Fibroblast of upper back skin (primary cell): ENCODE results near the gene S100A2.
"Not testable (repeated sequence)": the region's sequence is repeated elsewhere in the genome, so short reads cannot be mapped to it uniquely, and the experiment has no call there.

Experiments used
- DNase-seq: peaks from one replicate; pipeline ENCODE4 v3.0.0-alpha.2; 2013

S100A2 gene

GRCh38 chr1:153527023-153527682, 38.5 kb downstream of the S100A2 start:
- peak; percentile 35 for DNase-seq

GRCh38 chr1:153526132-153526543, 39.5 kb downstream of the S100A2 start:
- no peak for DNase-seq

DNA sequence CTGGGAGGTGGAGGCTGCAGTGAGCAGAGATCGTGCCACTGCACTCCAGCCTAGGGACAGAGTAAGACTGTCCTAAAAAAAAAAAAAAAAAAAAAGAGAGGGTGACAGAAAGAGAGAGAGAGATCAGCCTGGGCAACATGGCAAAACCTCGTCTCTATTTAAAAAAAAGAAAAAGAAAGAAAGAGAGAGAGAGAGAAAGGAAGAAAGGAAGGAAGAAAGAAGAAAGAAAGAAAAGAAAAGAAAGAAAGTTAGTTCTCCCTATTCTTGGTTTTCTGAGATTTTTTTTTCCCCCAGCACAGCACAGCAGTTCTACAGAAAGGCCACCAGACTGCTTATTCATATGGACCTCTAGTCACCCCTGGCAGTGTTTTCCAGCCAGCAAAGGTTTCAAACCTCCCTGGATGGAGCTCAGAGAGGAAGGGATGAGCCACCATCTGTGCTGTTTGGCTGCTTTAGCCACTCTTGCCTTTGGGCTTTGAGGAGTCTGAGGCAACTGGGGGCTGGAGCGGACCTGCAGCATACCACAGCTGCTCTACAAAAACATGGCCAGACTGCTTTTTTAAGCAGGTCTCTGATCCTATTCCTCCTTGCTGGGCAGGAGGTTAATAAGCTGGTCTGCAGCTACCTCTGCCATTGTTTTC, 40.4 kb downstream of the S100A2 start:
- DNase-seq = peak; percentile 45

DNA sequence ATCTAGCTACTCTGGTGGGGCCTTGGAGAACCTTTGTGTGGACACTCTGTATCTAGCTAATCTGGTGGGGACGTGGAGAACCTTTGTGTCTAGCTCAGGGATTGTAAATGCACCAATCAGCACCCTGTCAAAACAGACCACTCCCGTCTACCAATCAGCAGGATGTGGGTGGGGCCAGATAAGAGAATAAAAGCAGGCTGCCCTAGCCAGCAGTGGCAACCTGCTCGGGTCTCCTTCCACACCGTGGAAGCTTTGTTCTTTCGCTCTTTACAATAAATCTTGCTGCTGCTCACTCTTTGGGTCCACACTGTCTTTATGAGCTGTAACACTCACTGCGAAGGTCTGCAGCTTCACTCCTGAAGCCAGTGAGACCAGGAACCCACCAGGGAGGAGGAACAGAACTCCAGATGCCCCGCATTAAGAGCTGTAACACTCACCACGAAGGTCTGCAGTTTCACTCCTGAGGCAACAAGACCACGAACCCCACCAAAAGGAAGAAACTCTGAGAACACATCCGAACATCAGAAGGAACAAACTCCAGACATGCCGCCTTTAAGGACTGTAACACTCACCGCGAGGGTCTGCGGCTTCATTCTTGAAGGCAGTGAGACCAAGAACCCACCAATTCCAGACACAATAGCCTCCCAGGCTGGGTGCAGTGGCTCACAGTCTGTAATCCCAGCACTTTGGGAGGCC, 43.1 kb downstream of the S100A2 start:
- DNase-seq = not testable (repeated sequence)

- DNase-seq = not testable (repeated sequence)
Observed at GRCh38 chr1:153521808-153522207, 43.8 kb downstream of the S100A2 start.

DNA sequence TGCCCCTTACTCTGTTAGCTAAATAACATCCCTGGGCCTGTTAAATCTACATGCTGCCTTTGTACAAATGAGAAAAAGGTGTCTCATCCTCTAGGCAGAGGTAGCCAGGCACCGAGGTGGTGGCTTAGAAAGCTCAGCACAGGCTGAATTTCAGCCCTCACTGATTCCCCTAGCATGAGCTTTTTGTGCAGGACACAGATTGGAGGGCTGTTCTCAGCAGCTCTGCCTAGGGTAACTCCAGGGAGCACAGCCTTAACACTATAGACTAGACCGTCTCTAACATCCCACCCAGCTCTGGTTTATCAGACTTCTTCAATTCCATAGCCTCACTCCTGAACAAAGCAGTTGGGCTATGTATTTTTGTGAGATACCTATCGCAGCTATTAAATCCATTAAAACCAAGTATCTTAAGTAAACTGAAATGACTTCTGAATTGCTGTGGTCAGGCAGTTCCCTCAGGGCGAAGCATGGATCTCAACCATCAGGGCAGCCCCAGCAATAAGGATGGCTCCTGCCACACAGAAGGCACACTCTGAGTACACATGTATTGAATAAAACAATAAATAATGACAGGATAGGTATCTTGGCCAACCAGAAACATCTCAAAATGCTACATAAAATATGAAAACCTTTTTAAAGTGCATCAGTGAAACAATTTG, 44.7 kb downstream of the S100A2 start:
- no peak for DNase-seq

DNA sequence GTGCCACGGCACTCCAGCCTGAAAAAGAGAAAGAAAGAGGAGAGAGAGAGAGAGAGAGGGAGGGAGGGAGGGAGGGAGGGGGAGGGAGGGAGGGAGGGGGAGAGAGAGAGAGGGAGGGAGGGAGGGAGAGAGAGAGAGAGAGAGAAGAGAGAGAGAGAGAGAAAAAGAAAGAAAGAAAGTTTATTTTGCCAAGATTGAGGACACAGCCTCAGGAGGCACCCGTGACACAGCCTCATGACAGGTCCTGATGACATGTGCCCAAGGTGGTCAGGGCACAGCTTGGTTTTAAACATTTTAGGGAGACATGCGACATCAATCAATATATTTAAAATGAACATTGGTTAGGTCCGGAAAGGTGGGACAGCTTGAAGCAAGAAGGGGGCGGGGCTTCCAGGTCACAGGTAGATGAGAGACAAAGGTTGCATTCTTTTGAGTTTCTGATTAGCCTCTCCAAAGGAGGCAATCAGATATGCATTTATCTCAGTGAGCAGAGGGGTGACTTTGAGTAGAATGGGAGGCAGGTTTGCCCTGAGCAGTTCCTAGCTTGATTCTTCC, 45.4 kb downstream of the S100A2 start:
- not testable (repeated sequence) for DNase-seq

- no peak for DNase-seq
Observed at GRCh38 chr1:153519242-153519641, 46.4 kb downstream of the S100A2 start.

DNA sequence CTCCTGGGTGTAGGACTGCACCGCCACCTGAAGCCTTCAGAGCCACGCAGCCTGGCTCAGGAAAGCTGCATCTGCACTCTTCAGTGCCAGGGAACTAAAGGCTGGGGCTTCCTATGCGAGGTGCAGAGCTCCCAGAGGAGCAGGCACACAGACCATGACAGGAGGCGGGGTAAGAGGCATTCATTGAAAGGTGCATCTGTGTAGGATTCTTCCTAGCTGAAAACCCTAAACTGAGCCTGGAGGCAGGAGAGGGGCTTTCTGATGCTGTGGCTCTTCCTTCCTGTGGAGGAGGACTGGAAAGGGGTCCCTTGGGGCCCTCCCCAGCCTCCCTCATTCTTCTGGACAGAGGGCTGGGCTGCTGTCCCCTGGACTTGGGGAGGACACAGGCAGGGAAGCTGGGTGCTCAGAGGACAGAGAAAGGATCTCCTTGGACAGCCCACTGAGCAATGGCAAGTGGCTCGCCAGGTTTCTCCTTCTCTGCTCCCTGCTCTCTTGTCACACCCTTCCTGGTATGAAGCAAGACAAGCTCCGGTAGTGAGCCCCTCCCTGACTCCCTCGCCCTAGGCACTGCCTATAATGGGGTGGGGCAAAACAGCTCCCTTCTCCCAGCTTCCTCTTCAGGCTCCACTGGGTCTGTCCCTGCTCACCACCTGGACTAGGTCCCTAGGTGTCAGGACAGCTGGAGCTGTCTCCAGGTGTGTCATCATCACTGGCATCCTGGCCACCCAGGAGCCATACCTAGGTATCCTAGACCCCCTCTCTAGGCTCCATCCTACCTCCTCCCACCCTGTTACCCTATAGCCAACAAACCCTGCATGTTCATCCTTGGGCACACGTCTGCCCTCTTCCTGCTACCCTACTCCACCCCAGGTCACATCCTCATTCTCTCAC, 49.9 kb downstream of the S100A2 start:
- DNase-seq = no peak

DNA sequence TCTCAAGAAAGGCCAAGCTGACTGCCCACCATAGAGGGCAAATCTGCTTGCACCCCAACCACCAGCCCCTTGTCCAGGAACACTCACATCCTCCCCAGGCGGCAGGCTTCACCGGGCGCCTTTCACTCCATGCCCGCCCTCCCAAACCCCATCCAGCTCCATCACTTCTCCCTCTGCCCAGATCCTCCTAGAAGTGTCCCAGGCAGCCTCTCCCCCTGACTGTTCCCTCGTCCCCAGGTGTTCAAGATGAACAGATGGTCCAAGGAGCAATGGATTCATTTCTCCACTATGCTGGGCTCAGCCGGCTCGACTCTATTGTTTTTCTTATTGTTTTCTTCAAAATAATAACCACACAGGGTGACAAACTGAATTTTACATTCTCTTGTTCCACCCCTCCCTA, 52.0 kb downstream of the S100A2 start:
- DNase-seq = no peak

DNA sequence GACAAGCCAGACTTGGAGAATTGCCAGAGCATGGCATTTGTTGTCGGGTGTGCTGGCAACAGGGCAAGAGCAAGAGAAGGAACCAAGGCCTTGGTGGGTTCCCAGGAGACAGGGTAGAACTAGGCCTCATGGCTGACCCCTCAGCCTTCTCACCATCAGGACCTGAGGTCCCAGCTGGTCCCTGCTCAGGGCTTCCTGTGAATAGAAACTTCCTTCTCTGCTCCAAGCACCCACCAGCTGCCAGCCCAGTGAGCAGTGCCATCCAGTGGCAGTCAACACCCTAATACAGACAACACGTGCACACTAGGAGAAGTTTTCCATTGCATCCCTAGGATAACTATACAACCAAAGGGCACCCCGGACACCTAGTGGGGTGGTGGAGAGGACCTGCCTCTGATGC, 52.6 kb downstream of the S100A2 start:
- DNase-seq = no peak
